Chondrocyte (in vitro differentiated cells): ENCODE data around the gene CD200R1. TPM values are rescaled to one million over a fixed set of nuclear protein-coding genes. Genes with fewer than 3 reads are reported as not detected.

Experiments
- DNase-seq: peaks from one replicate; pipeline ENCODE4 v3.0.0; 2021; ENCODE audit warnings: mixed read lengths, low spot score
- H3K27ac Mint-ChIP-seq: one replicate; pipeline ENCODE4 v1.8.0; 2021; ENCODE audit warnings: mild to moderate bottlenecking, moderate library complexity, mixed read lengths; ENCODE audit not compliant: unreplicated experiment
- H3K27me3 Mint-ChIP-seq: 2 replicates; pipeline ENCODE4 v1.8.0; 2021; ENCODE audit warnings: low read depth, mixed read lengths
- H3K36me3 Mint-ChIP-seq: 2 replicates; pipeline ENCODE4 v1.8.0; 2021; ENCODE audit warnings: low read depth, mixed read lengths
- H3K4me1 Mint-ChIP-seq: 2 replicates; pipeline ENCODE4 v1.8.0; 2021; ENCODE audit warnings: low read depth, mild to moderate bottlenecking, mixed read lengths
- H3K4me3 Mint-ChIP-seq: one replicate; pipeline ENCODE4 v1.8.0; 2021; ENCODE audit warnings: mild to moderate bottlenecking, moderate library complexity, mixed read lengths; ENCODE audit not compliant: unreplicated experiment
- H3K9me3 Mint-ChIP-seq: 2 replicates; pipeline ENCODE4 v1.8.0; 2021; ENCODE audit warnings: low read depth, mixed read lengths
- CTCF ChIP-seq: fragments of 200-600 bp; sonication (generic); IDR thresholded peaks from 2 replicates; pipeline ENCODE4 v1.5.0; 2021; ENCODE audit warnings: antibody characterized with exemption, mild to moderate bottlenecking, moderate library complexity
- total RNA-seq: library from RNA; stranded (reverse); gene quantifications from 3 replicates; pipeline ENCODE4 v1.2.1, GENCODE V29; 2021

The CD200R1 gene
- total RNA-seq, 1 donor from 2014 or later, result not detected

GRCh38 chr3:112889357-112889756 is 85.5 kb downstream of the CD200R1 start:
- Mint-ChIP-seq H3K27ac (no peak overlapping the region), H3K9me3 (no peaks in the 10 kb centered on the region), H3K36me3 (no peaks in the 10 kb centered on the region), H3K4me1 (peaks cover 21% of the 10 kb centered on the region), H3K27me3 (no peaks in the 10 kb centered on the region), H3K4me3 (no peak overlapping the region)
- no peak for TF ChIP-seq CTCF
- no peak for DNase-seq

GRCh38 chr3:112888381-112889085 is 86.4 kb downstream of the CD200R1 start:
- DNase-seq, result no peak
- Mint-ChIP-seq H3K4me3 (no peak overlapping the region), H3K27me3 (peaks cover under 1% of the 10 kb centered on the region), H3K4me1 (peaks cover 21% of the 10 kb centered on the region), H3K27ac (no peak overlapping the region), H3K9me3 (no peaks in the 10 kb centered on the region), H3K36me3 (peaks cover under 1% of the 10 kb centered on the region)
- TF ChIP-seq CTCF, result no peak

GRCh38 chr3:112884678-112885290 is 90.1 kb downstream of the CD200R1 start:
- Mint-ChIP-seq H3K27me3 (peaks cover 11% of the 10 kb centered on the region), H3K36me3 (peaks cover 5% of the 10 kb centered on the region), H3K27ac (no peak overlapping the region), H3K4me1 (peaks cover 19% of the 10 kb centered on the region), H3K9me3 (peaks cover 10% of the 10 kb centered on the region), H3K4me3 (no peak overlapping the region)
- DNase-seq, result no peak
- TF ChIP-seq CTCF, result no peak

- no peak for DNase-seq
- peaks cover 5% of the 10 kb centered on the region for H3K36me3 Mint-ChIP-seq
- peaks cover 14% of the 10 kb centered on the region for H3K9me3 Mint-ChIP-seq
- H3K27me3 Mint-ChIP-seq, result peaks cover 15% of the 10 kb centered on the region
- H3K4me3 Mint-ChIP-seq, result no peak overlapping the region
- no peak overlapping the region for H3K27ac Mint-ChIP-seq
- TF ChIP-seq CTCF, result no peak
- no peaks in the 10 kb centered on the region for H3K4me1 Mint-ChIP-seq
Measured at GRCh38 chr3:112881891-112882290, 93.0 kb downstream of the CD200R1 start.

- Mint-ChIP-seq H3K36me3 (peaks cover 5% of the 10 kb centered on the region), H3K9me3 (peaks cover 29% of the 10 kb centered on the region), H3K27me3 (peaks cover 23% of the 10 kb centered on the region), H3K4me1 (no peaks in the 10 kb centered on the region), H3K27ac (no peak overlapping the region), H3K4me3 (no peak overlapping the region)
- DNase-seq, result no peak
- no peak for TF ChIP-seq CTCF
Measured at GRCh38 chr3:112875561-112875960, 99.3 kb downstream of the CD200R1 start.
